ENCODE measurements around the gene LIX1L.

Gene LIX1L

DNA sequence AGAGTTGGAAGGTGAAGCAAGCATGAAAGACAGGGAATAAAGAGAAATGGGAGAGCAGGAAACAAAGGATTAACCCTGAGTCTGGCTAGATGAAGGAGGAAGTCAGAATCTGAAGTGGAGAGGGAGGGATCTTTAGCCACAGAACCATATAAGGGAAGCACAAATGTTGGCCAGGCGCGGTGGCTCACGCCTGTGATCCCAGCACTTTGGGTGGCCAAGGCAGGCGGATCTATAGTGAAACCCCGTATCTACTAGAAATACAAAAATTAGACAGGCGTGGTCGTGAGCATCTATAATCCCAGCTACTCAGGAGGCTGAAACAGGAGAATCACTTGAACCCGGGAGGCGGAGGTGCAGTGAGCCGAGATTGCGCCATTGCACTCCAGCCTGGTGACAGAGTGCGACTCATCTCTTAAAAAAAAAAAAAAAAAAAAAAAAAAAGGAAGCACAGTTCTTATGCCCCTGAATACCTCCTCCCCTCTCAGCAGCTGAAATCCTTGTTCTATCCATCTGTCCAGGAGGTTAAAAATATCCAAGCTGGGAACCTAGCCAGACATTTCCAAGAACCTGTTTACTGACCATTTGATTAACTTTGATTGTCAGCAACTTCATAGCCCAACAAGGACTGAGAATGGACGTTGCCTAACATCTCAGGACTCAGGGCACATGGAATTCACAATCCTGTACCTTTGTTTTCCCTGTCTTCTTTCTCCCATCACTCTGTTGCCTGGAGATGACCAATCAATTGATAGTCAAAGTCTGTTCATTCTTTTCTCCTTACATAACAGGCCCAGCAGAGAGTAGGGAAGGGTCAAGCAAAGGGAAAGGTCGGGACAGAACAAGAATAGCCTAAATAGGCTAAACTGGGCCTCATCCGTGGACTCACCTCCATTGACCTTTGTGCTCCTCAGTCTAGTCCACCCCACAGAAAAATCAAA lies 28.0 kb upstream of the LIX1L start:
- peak; percentile 92 for DNase-seq (ENCODE audit: low spot score)

DNA sequence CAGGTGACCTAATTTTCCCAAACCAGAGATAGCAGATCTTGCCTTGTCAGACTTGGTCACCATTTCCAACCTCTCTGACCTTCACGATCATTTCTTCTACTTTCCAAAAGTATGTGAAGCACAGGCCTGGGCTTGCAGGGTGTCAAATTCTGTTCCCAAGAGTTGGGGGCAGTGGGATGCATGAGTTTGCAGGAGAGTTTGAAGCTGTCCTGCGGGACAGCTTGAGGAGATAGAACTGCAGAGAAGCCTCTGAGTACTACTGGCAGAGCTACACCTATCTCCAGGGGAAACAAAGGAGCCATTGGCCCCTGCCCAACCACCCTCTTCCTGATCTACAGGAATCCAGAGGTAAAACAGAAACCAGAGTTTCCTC lies 27.3 kb upstream of the LIX1L start:
- DNase-seq (ENCODE audit: low spot score), result no peak

- no peak for DNase-seq (ENCODE audit: low spot score)
Observed at GRCh38 chr1:145983960-145984830, 26.4 kb upstream of the LIX1L start.

- DNase-seq (ENCODE audit: low spot score), result no peak
Observed at GRCh38 chr1:145983206-145983675, 25.4 kb upstream of the LIX1L start.

DNA sequence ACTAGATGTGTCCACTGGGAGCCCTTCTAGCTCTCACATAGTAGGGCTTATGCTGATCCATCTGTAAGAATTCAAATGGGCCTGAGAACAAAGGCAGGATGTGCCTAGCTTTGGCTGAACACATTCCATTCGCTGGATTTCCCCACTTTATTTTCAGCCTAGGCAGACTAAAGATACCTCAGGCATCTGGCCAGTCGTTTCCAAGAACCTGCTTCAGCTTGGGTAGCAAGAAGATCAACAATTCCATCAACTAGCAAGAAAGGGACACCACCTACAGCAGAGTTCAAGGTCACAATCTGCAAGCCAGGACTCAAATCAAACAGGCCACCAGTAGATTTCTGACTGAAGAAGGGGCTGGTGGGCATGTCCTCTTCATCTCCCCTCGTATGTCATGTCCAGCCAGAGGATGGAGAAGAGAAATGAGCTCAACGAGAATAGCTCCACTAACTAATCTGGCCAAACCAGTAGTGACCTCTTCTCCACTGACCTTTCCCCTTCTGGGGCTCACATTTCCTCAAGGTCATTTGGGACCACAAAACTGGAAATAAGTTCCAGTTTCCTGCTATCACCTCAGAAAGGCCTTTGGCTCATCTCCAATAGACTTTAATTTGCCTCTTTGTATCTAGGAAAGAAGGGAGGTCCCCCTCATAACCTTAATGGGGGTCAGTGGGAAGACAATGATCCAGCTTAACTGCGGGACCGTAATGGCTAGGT lies 24.4 kb upstream of the LIX1L start:
- no peak for DNase-seq (ENCODE audit: low spot score)

- no peak for DNase-seq (ENCODE audit: low spot score)
Observed at GRCh38 chr1:145980457-145980994, 22.7 kb upstream of the LIX1L start.

GRCh38 chr1:145979746-145980456 lies 22.1 kb upstream of the LIX1L start:
- no peak for DNase-seq (ENCODE audit: low spot score)

DNA sequence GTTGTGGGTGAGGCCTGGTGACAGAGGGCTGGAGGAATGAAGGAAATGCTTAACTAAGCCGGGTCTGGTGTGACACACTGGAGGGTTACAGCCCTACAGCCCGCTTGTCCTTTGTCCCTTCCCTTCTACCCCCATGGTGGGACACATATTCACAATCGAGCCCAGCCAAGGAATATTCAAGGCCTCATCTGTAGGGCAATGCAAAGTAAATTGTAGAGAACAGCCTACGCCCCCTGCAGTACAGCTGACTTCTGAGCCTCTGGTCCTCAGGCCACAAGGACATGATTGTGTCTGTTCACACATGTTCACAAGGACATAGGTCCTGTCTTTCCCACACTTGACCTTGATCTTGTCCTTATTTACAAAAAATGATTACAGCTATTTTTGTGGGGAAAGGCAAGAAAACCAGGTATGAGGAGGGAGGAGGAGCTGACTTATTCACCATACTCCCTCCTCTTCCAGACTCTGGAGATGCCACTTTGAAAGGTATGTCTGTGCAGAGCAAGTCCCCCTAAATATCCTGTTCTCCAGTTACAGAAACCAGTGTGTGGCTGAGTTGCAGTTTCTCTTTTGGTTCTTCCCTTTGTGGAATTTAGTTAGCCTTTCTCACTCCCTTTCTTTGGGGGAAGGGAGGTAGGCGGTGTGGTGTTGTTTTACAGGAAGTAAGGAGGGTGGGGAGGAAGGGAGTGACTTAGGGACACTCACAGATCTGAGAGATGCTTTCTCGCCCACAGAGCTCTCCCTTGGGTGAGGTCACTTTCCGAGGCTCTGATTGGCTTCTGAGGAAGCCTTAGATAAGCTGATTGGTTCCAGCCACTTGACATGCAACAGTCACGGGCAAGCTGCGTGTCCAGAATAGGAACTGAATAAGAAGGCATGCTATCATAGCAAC lies 21.3 kb upstream of the LIX1L start:
- peak; percentile 99 for DNase-seq (ENCODE audit: low spot score)

- no peak for DNase-seq (ENCODE audit: low spot score)
Observed at GRCh38 chr1:145978471-145978853, 20.6 kb upstream of the LIX1L start.

DNA sequence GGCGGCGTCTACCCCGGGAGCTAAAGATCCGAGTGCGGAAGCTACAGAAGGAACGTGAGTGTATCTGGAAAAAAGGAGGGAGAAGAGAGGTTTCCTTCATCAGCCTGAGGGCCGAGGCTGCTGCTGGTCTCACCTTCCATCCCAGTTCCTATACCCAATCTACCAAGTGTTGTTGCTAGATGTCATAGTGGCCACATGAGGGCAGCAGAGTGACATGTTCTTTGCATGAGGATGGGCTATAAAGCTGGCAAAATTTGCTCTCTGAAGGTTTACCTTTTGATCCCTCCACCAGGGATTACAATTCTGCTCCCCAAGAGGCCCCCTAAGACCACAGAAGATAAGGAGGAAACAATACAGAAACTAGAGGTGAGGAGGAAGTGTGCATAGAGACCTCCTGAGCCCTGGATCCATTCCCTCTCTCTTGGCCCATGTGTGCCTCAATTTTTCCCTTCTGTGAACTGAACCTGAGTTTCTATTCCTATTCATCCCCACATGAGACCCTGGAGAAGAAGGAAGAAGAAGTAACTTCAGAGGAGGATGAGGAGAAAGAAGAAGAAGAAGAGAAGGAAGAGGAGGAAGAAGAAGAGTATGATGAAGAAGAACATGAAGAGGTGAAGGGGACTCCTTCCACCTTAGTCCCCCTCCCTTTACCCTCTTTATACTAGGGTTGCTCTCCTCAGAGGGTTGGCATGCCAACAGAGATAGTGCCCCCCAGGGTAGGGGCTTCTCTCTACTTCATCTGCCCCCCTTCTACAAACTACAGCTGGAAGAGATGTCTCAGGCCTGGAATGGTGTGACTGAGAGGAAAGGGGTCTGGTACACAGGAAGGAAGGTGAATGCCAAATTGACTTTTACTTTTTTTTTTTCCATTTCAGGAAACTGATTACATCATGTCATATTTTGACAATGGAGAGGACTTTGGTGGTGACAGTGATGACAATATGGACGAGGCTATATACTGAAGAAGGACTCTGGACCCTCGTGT lies 20.0 kb upstream of the LIX1L start:
- peak; percentile 94 for DNase-seq (ENCODE audit: low spot score)

GRCh38 chr1:145977016-145977415 lies 19.2 kb upstream of the LIX1L start:
- no peak for DNase-seq (ENCODE audit: low spot score)

DNA sequence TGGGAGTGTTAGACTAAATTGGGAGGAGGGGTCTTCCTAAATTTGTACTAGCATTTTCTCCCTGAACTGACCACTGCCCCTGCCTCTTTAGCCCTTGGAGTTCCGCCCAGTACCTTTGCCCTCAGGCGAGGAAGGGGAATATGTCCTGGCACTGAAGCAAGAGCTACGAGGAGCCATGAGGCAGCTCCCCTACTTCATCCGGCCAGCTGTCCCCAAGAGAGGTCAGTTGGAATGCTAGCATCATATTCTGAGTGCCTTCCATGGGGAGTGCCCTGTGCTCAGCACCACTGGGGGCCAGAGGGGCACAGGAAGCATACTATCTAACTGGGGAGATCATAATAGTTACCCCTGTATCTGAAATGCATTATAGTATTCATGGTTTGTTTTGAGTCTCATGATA lies 17.4 kb upstream of the LIX1L start:
- DNase-seq (ENCODE audit: low spot score), result no peak

DNA sequence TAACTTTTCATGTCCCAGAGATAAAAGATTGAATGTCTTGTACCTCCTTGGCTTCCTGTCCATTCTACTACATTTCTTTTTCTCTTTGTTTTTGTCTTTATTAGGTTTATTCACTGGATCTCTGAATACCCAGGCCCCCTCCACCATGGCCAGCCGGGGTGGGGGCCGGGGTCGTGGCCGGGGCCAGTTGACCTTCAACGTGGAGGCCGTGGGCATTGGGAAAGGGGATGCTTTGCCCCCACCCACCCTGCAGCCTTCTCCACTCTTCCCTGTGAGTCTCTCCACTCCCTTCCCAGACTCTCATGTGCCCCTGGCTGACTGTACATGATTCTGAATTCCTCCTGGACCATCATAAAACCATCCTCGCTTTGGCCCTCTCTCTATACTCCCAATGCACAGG lies 16.9 kb upstream of the LIX1L start:
- no peak for DNase-seq (ENCODE audit: low spot score)

DNA sequence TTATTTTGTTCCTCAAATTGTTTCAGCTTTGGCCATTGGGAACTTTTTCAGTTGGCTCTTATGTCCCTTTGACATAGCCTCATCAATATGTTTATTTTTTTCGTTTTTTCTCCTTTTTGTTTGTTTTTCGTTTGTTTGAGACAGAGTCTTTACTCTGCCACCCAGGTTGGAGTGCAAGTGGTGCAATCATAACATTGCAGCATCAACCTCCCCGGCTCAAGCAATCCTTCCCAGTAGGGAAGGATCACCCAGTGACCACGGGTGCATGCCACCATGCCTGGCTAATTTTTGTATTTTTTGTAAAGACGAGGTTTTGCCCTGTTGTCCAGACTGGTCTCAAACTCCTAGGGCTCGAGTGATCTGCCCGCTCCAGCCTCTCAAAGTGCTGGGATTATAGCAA lies 14.8 kb upstream of the LIX1L start:
- DNase-seq (ENCODE audit: low spot score), result no peak

DNA sequence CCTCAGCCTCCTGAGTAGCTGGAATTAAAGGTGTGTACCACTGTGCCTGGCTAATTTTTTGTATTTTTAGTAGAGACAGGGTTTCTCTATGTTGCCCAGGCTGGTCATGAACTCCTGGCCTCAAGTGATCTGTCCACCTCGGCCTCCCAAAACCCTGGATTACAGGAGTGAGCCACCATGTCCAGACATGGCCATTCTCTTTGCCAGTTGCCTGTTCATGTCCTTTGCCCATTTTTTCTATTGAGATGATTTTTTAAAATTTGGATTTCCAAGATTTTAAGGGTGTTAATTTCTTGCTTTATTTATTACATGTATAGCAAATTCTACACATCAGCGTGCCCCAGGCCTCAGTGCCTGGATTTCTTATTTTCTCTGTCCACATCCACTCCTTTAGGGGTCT lies 9.5 kb upstream of the LIX1L start:
- no peak for DNase-seq (ENCODE audit: low spot score)

DNA sequence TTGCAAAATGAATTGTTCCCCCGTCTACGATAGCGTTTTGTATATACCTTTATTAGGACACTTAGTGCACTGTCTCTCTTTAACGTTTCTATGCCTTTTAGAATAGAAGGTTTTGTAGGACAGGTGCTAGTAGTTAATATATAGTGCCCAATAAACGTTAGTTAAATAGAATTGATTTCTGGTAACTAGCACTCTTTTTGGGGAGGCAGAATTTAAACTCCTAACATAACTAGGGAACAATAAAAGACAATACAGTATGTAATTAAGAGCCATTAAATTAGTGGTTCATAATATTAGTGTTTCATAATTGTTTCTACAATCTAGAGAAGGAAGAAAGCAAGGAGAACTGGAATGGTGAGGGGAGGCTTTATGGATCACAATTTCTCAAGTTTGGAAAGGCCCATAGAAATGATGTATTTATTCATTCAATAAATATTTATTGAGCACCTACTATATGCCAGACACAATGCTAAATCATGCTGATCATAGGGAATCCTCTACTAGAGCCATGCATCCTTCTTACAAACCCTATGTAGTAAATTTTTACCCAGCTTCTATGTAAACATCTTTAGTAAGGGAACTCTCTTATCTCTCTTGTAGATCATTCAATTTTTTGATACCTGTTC lies 7.4 kb upstream of the LIX1L start:
- no peak for DNase-seq (ENCODE audit: low spot score)

DNA sequence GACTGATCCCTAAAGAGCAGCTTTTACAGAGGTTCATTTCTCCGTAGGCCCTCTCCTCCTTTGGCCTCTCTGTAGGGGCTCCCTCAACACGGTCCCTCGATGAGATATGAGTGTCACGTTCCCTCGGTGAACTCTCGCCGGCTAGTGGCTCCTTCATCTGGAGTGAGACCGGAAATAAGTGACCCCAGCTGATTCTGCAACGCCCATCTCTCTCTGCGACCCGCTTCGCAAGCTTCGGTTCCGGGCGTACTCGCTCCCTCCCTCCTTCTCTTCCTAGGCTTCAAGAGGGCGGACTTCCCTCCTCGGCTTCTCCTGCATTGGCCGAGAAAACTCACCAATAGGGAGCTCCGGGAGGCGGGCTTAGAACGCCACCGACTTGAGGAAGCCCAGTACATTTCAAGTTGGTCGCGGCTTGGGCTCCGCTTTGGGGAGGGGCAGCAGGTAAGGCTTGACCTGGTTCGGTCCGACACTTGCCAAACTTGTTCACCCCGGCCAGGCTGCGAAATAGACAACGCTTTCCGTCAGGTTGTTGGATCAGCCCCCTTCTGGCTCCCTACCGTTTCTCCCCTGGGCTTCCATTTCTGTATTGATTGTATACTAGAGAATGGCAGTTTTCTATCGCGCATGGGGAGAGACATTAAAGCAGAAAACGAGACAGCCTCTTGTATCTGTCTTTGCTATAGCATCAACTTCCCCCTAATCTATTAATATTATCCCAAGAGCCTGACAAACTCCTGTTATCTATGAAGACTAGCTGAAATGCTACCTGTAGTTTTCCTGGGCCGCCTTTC lies 6.7 kb upstream of the LIX1L start, which contains the start of the genes ANKRD34A and POLR3GL:
TSS of gene ANKRD34A (minus strand) at position 248 of the 791 bp plus-strand sequence. CDS start 2,816 bp downstream, outside the sequence.
TSS of gene POLR3GL (plus strand) at position 363 of the 791 bp plus-strand sequence. CDS start 10,176 bp downstream, outside the sequence.
- peak; percentile 99 for DNase-seq (ENCODE audit: low spot score)
